ENCODE data around the gene CYTH3. TPM values are rescaled to one million over a fixed set of nuclear protein-coding genes. Genes with fewer than 3 reads are reported as not detected.

The CYTH3 gene
- total and polyA plus RNA-seq, 2 of the 8 experiments (the other 6 are each of a cell fraction or from before 2014, with no cell fraction given): 10.3 to 11.9 TPM

GRCh38 chr7:6175645-6176044, 96.8 kb downstream of the CYTH3 start (continued):
- TF ChIP-seq GTF2F1 (IDR thresholded peaks at IDR 0.05; ENCODE audit: borderline replicate concordance, low read depth, low read length): no peak
- no peak for TF ChIP-seq JUND (IDR thresholded peaks at IDR 0.05; ENCODE audit: low read length)
- no peak for TF ChIP-seq BRCA1 (IDR thresholded peaks at IDR 0.05; ENCODE audit: low read depth, low read length)
- no peak for TF ChIP-seq EP300 (IDR thresholded peaks at IDR 0.05; ENCODE audit: borderline replicate concordance in 1 of 2, low read depth in 2 of 2, low read length in 2 of 2)

Measured in H1 (cell line).